NCI-H146 (cell line): ENCODE results near the gene ITIH1.

Experiments
- DNase-seq: peaks from one replicate; lab custom pipeline; 2025; lab: John Stamatoyannopoulos, UW

Gene ITIH1

GRCh38 chr3:52816199-52816598, 38.8 kb downstream of the ITIH1 start:
- no peak for DNase-seq

DNA sequence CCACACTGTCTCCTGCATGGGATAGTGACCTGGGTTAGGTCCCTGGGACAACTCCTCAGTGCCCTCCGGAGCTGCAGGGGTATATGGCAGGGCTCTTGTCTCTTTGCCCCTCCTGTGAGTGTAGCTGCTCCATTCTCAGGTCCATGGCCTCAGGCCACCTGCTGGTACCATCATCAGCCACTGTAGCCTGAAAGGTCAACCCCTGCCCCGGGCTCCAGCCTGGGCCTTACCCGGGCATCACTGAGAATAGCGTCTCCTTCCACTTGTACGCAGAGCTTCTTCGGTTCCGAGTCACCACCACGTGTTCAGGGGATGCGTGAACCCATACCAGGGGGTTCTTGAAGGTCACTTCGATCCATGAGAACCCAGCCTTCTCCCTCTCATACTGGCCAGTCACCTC, 39.3 kb downstream of the ITIH1 start:
- no peak for DNase-seq

DNA sequence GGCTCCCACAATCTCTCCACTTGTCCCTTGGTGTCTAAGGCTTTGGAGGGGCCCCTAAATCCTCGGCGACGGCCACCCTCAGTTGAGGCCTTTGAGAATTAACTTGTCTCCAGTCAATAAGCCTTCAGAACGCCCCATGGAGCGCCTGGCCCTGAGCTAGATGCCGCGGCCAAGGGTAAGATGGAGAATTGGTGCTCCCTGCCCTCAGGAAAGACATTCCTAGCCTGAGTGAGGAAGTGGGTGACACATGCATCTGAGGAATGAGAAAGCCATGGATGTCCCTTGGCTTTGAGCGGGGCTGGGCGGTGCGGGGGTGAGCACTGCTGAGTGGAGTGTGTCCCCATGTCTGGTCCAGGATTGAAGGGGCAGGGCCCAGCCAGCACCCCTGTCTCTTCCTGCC, 39.8 kb downstream of the ITIH1 start:
- no peak for DNase-seq

DNA sequence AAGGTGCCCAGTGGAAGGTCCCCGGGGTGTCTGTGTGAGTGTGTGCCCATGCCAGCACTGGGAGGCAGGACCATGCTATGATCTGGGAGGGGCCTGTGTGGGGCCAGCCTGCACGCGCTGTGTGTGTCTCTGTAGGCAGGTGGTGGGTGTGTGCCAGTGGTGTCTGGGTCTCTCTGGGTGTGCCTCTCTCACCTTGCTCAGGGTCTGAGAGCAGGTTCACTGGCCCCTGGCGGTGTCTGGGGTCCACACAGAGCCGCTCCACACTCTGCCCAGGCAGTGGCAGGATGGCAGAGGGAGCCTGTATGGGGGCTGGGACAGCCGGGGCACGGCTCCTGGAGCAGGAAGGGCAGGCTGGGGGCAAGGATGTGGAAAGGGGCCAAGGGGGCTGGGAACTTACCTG, 40.5 kb downstream of the ITIH1 start:
- DNase-seq = no peak

DNA sequence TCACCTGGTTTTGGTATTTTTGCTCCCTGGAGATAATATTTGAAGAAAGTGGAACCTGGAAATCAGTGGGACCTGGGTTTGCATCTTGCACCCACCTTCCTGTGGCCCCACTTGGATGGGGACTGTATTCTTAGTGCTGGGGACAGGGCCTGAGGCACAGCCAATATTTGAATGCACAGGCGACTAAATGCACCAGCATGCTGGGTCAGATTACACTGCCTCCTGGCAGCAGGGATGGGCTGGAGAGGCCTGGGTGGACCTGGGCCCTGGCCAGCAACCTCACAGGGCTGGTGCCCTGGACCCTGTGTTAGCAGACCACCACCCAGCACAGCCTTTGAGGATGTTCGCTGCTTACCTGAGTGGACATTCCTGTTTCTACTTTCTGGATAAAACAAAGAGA, 42.5 kb downstream of the ITIH1 start:
- no peak for DNase-seq

GRCh38 chr3:52820736-52821135, 43.3 kb downstream of the ITIH1 start:
- no peak for DNase-seq

- no peak for DNase-seq
Observed at GRCh38 chr3:52822363-52822762, 45.0 kb downstream of the ITIH1 start.

GRCh38 chr3:52824037-52824436, 46.6 kb downstream of the ITIH1 start:
- no peak for DNase-seq

DNA sequence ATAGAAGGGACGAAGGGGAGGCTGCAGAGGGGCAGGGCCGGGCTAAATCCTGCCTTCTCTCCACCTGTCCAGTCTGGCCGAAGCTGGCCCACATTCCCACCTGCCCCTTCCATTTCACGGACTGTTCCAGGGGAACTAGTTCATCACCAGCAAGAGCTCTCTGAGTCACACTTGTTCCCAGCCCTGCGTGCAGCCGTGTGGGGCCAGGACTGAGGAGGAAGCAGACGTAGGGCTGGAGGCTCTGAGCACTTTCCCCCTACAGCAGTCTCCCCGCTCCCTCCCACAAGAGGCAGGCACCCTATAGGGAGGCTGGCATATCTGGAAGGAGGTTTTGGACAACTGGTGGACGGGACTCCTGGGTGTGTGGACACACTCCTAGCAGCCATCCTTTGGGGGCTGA, 50.0 kb downstream of the ITIH1 start:
- DNase-seq = no peak

GRCh38 chr3:52827866-52828376, 50.5 kb downstream of the ITIH1 start:
- DNase-seq = no peak

- no peak for DNase-seq
Observed at GRCh38 chr3:52829482-52829881, 52.1 kb downstream of the ITIH1 start.

GRCh38 chr3:52829906-52830463, 52.6 kb downstream of the ITIH1 start:
- no peak for DNase-seq

- DNase-seq = no peak
Observed at GRCh38 chr3:52830535-52831258, 53.3 kb downstream of the ITIH1 start, which contains the start of gene ITIH4. Gene ITIH4 (minus strand): TSS chr3:52830672. CDS start chr3:52830642, 30 bp downstream.

DNA sequence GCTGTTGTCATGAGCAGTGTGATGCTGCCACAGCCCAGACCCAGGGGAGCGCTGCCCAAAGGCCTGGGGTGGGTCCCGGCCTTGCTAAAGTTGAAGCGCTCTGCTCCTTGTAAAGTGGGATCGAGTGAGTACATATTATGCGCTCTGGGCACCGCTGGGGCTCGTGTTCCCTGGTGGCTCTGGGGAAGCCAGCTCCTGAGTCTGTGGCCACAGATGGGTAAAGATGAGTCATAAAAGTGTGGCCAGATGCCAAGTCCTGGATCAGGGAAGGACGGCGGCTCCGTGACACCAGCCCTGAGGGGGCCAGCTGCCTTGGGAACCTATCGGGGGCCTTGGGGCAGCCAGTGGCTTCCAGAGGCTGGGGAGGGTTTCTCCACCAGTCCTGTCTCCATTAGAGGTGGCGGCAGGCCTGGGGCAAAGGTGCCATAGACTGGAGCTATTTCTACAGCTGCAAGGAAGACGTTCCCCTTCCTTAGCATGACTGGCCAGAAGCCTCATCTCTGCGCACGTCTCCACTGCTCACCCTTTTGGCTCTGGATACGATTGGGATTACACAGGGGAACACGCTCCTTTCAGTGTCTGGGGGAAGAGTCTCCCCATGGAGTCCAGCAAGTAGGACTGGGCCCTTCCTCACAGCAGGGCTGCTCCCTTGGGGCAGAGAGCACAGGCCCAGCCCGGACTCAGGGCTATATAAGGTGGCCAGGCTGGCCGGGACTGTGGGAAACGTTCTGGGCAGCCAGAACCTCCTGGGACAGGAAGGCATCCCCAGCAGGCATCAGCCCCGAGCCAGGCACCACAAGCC, 54.3 kb downstream of the ITIH1 start:
- no peak for DNase-seq

- DNase-seq = no peak
Observed at GRCh38 chr3:52833202-52833601, 55.8 kb downstream of the ITIH1 start.

- no peak for DNase-seq
Observed at GRCh38 chr3:52834871-52835501, 57.6 kb downstream of the ITIH1 start, which contains the start of gene MUSTN1. Gene MUSTN1 (minus strand): TSS chr3:52835019. CDS start chr3:52834948, 71 bp downstream.

- no peak for DNase-seq
Observed at GRCh38 chr3:52835766-52836470, 58.5 kb downstream of the ITIH1 start.

DNA sequence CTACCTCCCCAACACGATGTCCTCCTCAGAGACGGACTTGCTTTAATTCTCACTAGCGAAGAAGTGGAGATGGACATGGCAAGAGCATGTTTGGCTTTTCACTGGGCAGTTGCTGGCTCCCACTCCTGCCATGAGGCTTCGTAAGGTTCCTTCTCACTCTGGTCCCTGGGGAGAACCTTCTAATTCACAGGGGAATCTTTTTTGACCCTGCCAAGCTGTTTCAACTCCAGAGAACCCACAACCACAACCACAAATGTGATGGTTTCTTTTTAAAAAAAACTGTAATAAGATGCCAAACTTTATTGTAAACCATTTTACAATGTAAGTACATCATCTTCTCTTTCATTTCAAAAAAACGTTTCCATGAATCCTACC, 59.1 kb downstream of the ITIH1 start:
- no peak for DNase-seq

GRCh38 chr3:52836986-52837385, 59.6 kb downstream of the ITIH1 start:
- DNase-seq = no peak

GRCh38 chr3:52838561-52839267, 61.3 kb downstream of the ITIH1 start:
- no peak for DNase-seq

DNA sequence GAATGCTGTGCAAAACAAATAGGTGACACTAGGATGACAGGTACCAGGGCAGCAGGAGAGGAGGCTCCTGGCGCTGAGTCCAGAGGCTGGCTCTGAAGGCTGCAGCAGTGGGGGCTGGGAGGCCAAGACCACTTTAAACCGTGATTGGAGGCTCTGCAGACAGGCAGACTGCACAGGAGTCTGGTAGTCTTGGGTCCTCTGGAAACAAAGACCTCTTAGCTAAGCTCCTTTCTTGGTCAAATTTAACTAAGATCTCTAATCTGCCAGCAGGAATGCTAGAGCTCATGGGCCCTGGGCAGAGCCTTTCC, 61.8 kb downstream of the ITIH1 start:
- no peak for DNase-seq
